RWPE2 (cell line): ENCODE measurements around the gene RNF225.

Experiments
- ATAC-seq: fragments of 200-7000 bp; cut with Tn5 transposase; 3 replicates; pipeline ENCODE4 v1.9.1; 2021; ENCODE audit warnings: low read depth
- DNase-seq: peaks from one replicate; pipeline ENCODE4 v3.0.0-alpha.2; 2020; ENCODE audit warnings: low spot score
- H3K27ac ChIP-seq: fragments of 450-650 bp; 2 replicates; pipeline ENCODE4 v1.5.1; 2017; ENCODE audit warnings: mild to moderate bottlenecking; ENCODE audit not compliant: poor library complexity, severe bottlenecking
- H3K27me3 ChIP-seq: fragments of 250-450 bp; sonication (Bioruptor Pico); 2 replicates; pipeline ENCODE4 v1.5.1; 2021; ENCODE audit warnings: mild to moderate bottlenecking, moderate library complexity; ENCODE audit not compliant: insufficient read depth, poor library complexity, severe bottlenecking
- H3K36me3 ChIP-seq: fragments of 250-450 bp; sonication (Bioruptor Pico); 2 replicates; pipeline ENCODE4 v1.5.1; 2020; ENCODE audit warnings: low read depth, mild to moderate bottlenecking, moderate library complexity
- H3K4me1 ChIP-seq: fragments of 250-450 bp; sonication (Bioruptor Pico); 2 replicates; pipeline ENCODE4 v1.5.1; 2021; ENCODE audit warnings: mild to moderate bottlenecking, moderate library complexity; ENCODE audit not compliant: insufficient read depth, poor library complexity, severe bottlenecking
- H3K4me3 ChIP-seq: fragments of 250-450 bp; sonication (Bioruptor Pico); 2 replicates; pipeline ENCODE4 v1.5.1; 2021; ENCODE audit warnings: mild to moderate bottlenecking, moderate library complexity; ENCODE audit not compliant: severe bottlenecking
- H3K9me3 ChIP-seq: fragments of 250-450 bp; sonication (Bioruptor Pico); 2 replicates; pipeline ENCODE4 v1.5.1; 2021; ENCODE audit warnings: mild to moderate bottlenecking, moderate library complexity; ENCODE audit not compliant: severe bottlenecking
- TF ChIP-seq, protein P1 (sequence below): fragments of 450-650 bp; IDR thresholded peaks from one replicate; pipeline ENCODE4 v1.5.1; 2017; ENCODE audit warnings: mild to moderate bottlenecking, moderate library complexity; ENCODE audit not compliant: poor library complexity, severe bottlenecking

Gene RNF225

DNA sequence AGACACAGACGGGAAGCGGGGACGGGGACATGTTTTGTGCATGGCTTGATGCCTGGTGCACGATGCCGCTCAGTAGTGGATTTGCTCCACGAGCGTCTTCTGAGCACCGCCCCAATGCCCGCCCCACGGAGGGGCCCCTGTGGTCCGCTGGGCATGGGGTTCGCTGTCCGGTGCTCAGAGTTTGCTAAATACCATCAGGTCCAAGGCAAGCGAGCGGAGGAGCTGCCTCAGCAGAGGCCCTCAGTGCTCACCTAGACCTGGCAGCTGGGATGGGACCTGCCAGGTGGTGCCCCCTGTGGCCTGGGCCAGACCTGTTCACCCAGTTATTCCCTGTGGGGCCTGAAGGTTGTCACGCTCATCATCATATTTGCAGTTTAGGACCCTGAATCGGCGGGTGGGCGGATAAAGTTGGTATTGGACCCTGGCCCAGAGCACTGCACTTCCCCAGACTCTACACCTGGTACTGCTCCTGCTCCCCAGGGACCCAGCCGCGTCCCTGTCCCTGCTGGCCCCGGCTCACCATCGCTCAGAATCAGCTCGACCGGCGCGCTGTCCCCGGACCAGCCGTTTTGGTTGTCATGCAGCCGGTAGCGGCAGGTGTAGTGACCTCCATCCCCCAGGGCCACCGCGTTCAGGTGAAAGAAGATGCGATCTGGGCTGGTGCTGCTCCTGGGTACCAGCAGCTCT, 44.4 kb upstream of the RNF225 start:
- no peak overlapping the region for H3K4me3 ChIP-seq
- DNase-seq, result no peak
- no peak overlapping the region for H3K27ac ChIP-seq
- TF ChIP-seq, protein P1, sequence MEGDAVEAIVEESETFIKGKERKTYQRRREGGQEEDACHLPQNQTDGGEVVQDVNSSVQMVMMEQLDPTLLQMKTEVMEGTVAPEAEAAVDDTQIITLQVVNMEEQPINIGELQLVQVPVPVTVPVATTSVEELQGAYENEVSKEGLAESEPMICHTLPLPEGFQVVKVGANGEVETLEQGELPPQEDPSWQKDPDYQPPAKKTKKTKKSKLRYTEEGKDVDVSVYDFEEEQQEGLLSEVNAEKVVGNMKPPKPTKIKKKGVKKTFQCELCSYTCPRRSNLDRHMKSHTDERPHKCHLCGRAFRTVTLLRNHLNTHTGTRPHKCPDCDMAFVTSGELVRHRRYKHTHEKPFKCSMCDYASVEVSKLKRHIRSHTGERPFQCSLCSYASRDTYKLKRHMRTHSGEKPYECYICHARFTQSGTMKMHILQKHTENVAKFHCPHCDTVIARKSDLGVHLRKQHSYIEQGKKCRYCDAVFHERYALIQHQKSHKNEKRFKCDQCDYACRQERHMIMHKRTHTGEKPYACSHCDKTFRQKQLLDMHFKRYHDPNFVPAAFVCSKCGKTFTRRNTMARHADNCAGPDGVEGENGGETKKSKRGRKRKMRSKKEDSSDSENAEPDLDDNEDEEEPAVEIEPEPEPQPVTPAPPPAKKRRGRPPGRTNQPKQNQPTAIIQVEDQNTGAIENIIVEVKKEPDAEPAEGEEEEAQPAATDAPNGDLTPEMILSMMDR, result no peak
- no peaks in the 10 kb centered on the region for H3K9me3 ChIP-seq
- no peaks in the 10 kb centered on the region for H3K36me3 ChIP-seq
- peaks cover 5% of the 10 kb centered on the region for H3K4me1 ChIP-seq
- no peaks in the 10 kb centered on the region for H3K27me3 ChIP-seq
- no peak for ATAC-seq

DNA sequence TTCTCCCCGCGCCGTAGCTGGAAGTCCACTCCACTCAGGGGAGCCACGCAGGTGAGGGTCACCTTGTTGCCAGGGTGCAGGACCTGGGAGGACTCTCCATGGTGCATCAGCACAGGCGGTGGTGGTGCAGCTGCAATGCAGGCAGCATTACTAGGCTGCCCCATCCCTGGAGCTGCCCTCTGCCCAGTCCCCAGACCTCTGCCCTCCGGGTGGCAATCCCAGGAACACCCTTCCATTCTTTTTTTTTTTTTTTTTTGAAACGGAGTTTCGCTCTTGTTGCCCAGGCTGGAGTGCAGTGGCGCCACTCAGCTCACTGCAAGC, 43.9 kb upstream of the RNF225 start:
- Histone ChIP-seq H3K4me3 (no peak overlapping the region), H3K4me1 (peaks cover 5% of the 10 kb centered on the region), H3K27ac (no peak overlapping the region), H3K36me3 (no peaks in the 10 kb centered on the region), H3K9me3 (no peaks in the 10 kb centered on the region), H3K27me3 (no peaks in the 10 kb centered on the region)
- no peak for DNase-seq
- no peak for ATAC-seq
- TF ChIP-seq, protein P1, result no peak

DNA sequence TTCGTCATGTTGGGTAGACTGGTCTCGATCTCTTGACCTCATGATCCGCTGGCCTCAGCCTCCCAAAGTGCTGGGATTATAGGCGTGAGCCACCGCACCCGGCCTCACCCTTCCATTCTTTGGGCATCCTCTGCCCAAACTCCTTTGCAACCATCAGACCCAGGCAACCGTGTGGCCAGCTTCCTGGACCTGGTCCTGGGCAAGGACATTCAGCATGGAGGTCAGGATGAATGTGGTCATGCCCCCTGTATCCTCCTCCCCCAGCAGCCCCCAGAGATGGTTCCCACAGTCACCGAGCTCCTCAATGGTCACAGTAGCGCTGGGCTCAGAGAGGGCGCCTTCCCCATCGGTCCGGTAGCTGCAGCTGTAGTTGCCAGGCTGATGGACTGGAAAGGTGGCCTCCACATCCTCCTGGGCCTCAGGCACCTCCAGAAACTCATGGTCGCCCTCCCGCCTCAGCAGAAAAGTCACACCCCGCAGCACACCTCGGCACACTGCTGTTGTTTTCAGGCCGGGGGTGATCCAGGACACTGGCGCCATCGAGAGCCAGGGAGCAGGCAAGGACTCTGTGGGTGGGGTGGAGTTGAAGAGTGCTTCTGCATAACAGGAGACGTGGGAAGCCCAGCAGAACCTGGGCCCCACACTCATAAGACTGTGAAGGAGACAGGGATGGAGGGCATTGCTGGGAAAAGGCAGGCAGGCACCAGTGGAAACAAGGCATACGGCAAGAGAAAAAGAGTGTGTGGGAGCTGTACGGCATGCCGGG, 43.3 kb upstream of the RNF225 start:
- ATAC-seq (no peak), DNase-seq (no peak)
- H3K4me3 ChIP-seq, result no peak overlapping the region
- no peak overlapping the region for H3K27ac ChIP-seq
- H3K4me1 ChIP-seq, result peaks cover 5% of the 10 kb centered on the region
- H3K36me3 ChIP-seq, result no peaks in the 10 kb centered on the region
- no peaks in the 10 kb centered on the region for H3K27me3 ChIP-seq
- TF ChIP-seq, protein P1, result no peak
- no peaks in the 10 kb centered on the region for H3K9me3 ChIP-seq

DNA sequence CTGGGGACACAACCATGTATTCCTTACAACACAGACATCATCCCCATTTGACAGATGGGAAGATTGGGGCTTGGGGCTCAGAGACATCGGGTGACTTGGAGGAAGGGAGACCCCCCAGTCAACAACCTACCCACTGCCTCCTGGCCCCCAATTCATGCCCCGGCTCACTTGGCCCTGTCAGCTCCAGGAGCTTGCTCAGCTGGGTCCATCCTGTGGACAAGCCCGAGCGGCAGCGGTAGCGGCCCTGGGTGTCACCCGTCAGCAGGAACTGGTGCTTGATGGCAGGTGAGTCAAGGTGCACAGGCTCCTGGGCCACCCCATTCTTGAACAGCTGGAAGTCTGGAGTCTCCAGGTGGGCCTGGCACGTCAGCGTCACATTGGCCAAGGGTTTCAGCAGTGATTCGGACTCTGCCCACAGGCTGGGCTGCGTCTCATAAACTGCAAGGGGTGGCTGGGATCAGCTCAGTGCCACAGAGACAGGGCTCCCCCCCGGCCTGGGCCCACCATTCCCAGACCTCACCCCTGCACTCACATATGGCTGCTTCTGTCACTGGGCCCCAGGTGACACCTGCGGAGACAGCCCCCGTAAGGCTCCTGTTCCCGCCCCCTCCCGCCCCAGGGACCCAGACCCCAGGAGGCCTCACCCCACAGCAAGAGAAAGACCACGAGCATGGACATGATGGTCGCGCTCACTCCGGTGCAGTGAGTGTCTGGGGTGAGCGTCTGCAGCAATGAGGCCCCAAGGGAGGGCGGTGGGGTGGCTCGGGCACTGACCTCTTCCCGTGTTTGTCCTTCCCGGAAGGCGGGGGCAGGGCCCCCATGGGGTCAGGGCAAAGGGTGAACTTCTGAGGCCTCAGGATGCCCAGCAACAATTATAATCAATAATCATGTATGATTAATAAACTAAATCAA, 42.4 kb upstream of the RNF225 start, which contains the start of gene A1BG:
Gene A1BG, minus strand, starts transcription at position 733 of the 912 bp plus-strand sequence. Its CDS starts 55 bp downstream, at position 678.
- Histone ChIP-seq H3K27me3 (no peaks in the 10 kb centered on the region), H3K27ac (no peak within 1 kb of the TSS), H3K4me1 (peaks cover 5% of the 10 kb centered on the region), H3K36me3 (no peaks in the 10 kb centered on the region), H3K9me3 (no peaks in the 10 kb centered on the region), H3K4me3 (no peak within 1 kb of the TSS)
- DNase-seq (no peak), ATAC-seq (no peak)
- TF ChIP-seq, protein P1, result no peak
